Calu3 (cell line): ENCODE data around the gene PLEKHA6. TPM values are rescaled to one million over a fixed set of nuclear protein-coding genes. Genes with fewer than 3 reads are reported as not detected.

ENCODE experiments used
- BruUV-seq: library from RNA; stranded (reverse); fragments of 400-500 nt; replicated peaks from 2 replicates; lab custom pipeline; 2021; lab: Mats Ljungman, UMichigan
- CTCF ChIA-PET: fragments of 300-600 bp; sonication (Branson Sonifier 250); formaldehyde crosslinking; loops from one replicate; lab custom pipeline; 2022; ENCODE audit warnings: antibody characterized with exemption; lab: Charles Lee
- DNase-seq: peaks from one replicate; pipeline ENCODE4 v3.0.0; 2022
- H3K27ac Mint-ChIP-seq: one replicate; pipeline ENCODE4 v1.8.0; 2022; ENCODE audit warnings: mixed read lengths; ENCODE audit not compliant: unreplicated experiment
- H3K27me3 Mint-ChIP-seq: one replicate; pipeline ENCODE4 v1.8.0; 2022; ENCODE audit warnings: mixed read lengths; ENCODE audit not compliant: unreplicated experiment
- H3K36me3 Mint-ChIP-seq: one replicate; pipeline ENCODE4 v1.8.0; 2022; ENCODE audit warnings: mild to moderate bottlenecking, moderate library complexity, mixed read lengths; ENCODE audit not compliant: insufficient read depth, unreplicated experiment
- H3K4me1 Mint-ChIP-seq: one replicate; pipeline ENCODE4 v1.8.0; 2022; ENCODE audit warnings: mild to moderate bottlenecking, low read depth, mixed read lengths; ENCODE audit not compliant: unreplicated experiment
- H3K4me3 Mint-ChIP-seq: one replicate; pipeline ENCODE4 v1.8.0; 2022; ENCODE audit warnings: mild to moderate bottlenecking, low read depth, moderate library complexity, mixed read lengths; ENCODE audit not compliant: unreplicated experiment
- H3K9me3 Mint-ChIP-seq: one replicate; pipeline ENCODE4 v1.8.0; 2022; ENCODE audit warnings: low read depth, mixed read lengths; ENCODE audit not compliant: unreplicated experiment
- intact Hi-C: fragments of 100-400 bp; cut with micrococcal nuclease; formaldehyde crosslinking; loops from one replicate; pipeline ENCODE4 v1.10.0; 2022; ENCODE audit not compliant: unreplicated experiment
- total RNA-seq: library from RNA; stranded (reverse); gene quantifications from 2 replicates; pipeline ENCODE4 v1.2.3, GENCODE V29; 2022
- TF ChIP-seq, protein P1 (sequence below): fragments of 200-600 bp; IDR thresholded peaks from one replicate; pipeline ENCODE4 v1.8.0; 2022; ENCODE audit warnings: antibody characterized with exemption; ENCODE audit not compliant: unreplicated experiment

The PLEKHA6 gene
- total RNA-seq, 1 experiment from 2014 or later: 101 TPM

DNA sequence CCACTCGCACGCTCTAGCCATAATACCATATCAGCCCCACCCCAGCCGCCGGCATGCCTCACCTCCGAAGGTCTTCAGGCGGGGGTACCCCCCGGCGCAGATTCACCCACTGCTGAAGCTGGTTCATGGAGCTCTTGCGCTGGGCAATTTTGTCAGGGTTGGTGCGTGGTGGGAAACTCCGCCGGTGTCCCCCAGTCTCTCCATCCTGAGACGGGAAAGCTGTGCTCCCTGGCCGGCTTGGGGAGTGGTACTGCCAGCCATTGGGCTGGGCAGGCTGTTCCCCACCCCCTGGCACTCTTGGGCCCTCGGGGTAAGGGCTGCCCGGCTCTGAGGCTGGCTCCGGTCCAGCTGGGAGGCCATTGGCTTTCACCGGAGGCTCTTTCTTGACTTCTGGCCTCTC is 100.5 kb downstream of the PLEKHA6 start:
- intact Hi-C loops: no loop called here
- BruUV-seq: no TSS peak
- Mint-ChIP-seq H3K36me3 (peaks cover 57% of the 10 kb centered on the region), H3K4me1 (no peaks in the 10 kb centered on the region), H3K9me3 (no peaks in the 10 kb centered on the region), H3K4me3 (no peak overlapping the region), H3K27ac (no peak overlapping the region), H3K27me3 (no peaks in the 10 kb centered on the region)
- no peak for DNase-seq
- CTCF ChIA-PET: interaction anchor here (0.8 to 2.0 kb wide), 6 partner anchors 72 to 139 kb away, joined by 3 to 39 read pairs (median 6); no protein-coding TSS in a partner anchor
- TF ChIP-seq, protein P1, sequence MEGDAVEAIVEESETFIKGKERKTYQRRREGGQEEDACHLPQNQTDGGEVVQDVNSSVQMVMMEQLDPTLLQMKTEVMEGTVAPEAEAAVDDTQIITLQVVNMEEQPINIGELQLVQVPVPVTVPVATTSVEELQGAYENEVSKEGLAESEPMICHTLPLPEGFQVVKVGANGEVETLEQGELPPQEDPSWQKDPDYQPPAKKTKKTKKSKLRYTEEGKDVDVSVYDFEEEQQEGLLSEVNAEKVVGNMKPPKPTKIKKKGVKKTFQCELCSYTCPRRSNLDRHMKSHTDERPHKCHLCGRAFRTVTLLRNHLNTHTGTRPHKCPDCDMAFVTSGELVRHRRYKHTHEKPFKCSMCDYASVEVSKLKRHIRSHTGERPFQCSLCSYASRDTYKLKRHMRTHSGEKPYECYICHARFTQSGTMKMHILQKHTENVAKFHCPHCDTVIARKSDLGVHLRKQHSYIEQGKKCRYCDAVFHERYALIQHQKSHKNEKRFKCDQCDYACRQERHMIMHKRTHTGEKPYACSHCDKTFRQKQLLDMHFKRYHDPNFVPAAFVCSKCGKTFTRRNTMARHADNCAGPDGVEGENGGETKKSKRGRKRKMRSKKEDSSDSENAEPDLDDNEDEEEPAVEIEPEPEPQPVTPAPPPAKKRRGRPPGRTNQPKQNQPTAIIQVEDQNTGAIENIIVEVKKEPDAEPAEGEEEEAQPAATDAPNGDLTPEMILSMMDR: no peak

DNA sequence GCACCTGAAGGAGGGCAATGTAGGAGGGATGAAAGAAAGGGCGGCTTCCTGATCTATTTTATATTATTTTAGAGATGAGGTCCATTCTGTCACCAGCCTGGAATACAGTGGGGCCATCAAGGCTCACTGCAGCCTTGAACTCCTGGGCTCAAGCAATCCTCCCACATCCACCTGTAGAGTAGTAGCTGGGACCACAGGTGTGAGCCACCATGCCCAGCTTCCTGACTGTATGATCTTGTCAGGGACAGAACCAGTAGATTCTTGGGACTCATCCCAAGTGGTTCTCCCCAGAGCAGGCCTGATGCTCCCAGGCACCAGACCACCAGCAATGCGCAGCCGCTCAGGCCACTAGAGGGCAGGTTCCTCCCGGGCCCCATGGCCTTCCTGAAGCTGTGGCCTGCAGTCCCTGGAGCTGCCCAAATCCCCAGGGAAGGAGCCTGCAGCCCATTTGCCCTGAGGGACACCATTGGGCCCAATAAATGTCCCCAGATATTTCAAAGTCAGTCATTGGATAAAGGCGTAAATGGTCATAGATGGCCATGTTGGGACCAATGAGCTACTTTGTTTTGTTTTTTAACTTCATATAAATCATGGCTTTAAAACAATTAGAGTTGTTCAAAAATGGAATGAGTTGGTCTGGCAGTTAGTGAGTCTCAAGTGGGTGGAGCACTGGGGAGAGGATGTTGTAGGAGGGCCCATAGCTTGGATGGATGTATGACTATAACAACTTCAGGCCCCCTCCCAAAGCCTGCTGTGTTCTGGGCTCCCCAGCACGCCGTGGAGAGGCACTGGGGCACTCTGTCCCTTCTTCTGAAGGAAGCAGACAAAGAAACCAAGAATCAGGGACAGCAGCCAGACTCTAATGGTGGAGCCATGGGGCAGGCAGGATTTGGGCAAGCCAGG is 101.3 kb downstream of the PLEKHA6 start:
- H3K27me3 Mint-ChIP-seq: no peaks in the 10 kb centered on the region
- intact Hi-C loops: loop anchor here (1.0 kb wide), 1 partner anchor 105 kb away; no protein-coding TSS in a partner anchor
- BruUV-seq: no TSS peak
- no peak overlapping the region for H3K4me3 Mint-ChIP-seq
- H3K4me1 Mint-ChIP-seq: no peaks in the 10 kb centered on the region
- H3K36me3 Mint-ChIP-seq: peaks cover 51% of the 10 kb centered on the region
- H3K27ac Mint-ChIP-seq: no peak overlapping the region
- H3K9me3 Mint-ChIP-seq: no peaks in the 10 kb centered on the region
- DNase-seq: peak; percentile 80
- TF ChIP-seq, protein P1: peak; percentile 80
- CTCF ChIA-PET: interaction anchor here (0.6 to 2.0 kb wide), 12 partner anchors 25 to 311 kb away, joined by 3 to 39 read pairs (median 5); no protein-coding TSS in a partner anchor

DNA sequence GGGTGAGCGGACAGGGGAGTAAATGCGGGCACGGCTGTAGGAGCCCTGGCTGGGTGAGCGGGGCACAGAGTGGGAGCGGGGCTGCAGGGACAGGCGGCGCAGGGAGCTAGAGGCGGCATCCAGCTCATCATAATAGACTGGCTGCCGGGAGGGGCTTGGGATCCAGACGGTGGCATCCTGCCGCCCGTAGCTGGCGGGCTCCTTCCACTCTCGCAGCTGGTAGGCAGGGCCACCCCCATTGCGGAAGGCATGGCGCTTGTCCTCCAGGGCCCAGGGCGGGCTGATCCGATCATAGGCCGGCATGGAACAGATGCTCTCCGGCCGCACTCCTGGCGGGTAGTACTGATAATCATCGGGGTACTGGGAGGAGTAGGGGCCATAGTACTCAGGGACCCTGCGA is 102.3 kb downstream of the PLEKHA6 start:
- Mint-ChIP-seq H3K36me3 (peaks cover 40% of the 10 kb centered on the region), H3K4me3 (no peak overlapping the region), H3K9me3 (no peaks in the 10 kb centered on the region), H3K4me1 (no peaks in the 10 kb centered on the region), H3K27ac (no peak overlapping the region), H3K27me3 (no peaks in the 10 kb centered on the region)
- DNase-seq: no peak
- intact Hi-C loops: no loop called here
- CTCF ChIA-PET: interaction anchor here (0.6 kb wide), 1 partner anchor 253 kb away, joined by 6 read pairs; no protein-coding TSS in a partner anchor
- TF ChIP-seq, protein P1: no peak
- BruUV-seq: no TSS peak

DNA sequence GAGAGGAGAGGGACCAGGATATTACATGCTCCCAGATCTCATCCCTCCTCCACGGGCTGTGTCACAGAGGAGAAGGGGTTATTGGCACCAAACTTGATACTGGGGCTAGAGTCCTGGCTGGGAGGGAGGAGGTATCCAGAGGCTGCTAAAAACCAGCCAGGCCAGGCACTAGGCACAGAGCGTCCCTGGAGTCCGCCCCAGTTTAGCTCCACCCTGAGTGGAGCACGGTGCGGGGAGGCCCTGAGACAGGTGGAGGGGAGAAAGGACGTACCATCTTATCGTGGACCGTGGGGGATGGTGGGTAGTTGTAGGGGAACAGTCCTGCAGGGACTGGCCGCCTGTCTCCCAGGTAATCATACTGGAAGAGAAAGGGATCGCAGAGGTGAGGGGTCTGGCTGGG is 103.2 kb downstream of the PLEKHA6 start:
- no peaks in the 10 kb centered on the region for H3K27me3 Mint-ChIP-seq
- CTCF ChIA-PET: no interaction called here
- H3K36me3 Mint-ChIP-seq: peaks cover 36% of the 10 kb centered on the region
- H3K4me1 Mint-ChIP-seq: no peaks in the 10 kb centered on the region
- TF ChIP-seq, protein P1: no peak
- H3K9me3 Mint-ChIP-seq: no peaks in the 10 kb centered on the region
- H3K4me3 Mint-ChIP-seq: no peak overlapping the region
- intact Hi-C loops: no loop called here
- no peak overlapping the region for H3K27ac Mint-ChIP-seq
- BruUV-seq: no TSS peak
- DNase-seq: no peak
